ENCODE data around the gene SLC22A17. TPM values are rescaled to one million over a fixed set of nuclear protein-coding genes. Genes with fewer than 3 reads are reported as not detected.

SLC22A17 gene
- total and polyA plus RNA-seq, 2 of the 13 experiments (the other 11 are each of a cell fraction or from before 2014, with no cell fraction given): 0.95 to 1.1 TPM

DNA sequence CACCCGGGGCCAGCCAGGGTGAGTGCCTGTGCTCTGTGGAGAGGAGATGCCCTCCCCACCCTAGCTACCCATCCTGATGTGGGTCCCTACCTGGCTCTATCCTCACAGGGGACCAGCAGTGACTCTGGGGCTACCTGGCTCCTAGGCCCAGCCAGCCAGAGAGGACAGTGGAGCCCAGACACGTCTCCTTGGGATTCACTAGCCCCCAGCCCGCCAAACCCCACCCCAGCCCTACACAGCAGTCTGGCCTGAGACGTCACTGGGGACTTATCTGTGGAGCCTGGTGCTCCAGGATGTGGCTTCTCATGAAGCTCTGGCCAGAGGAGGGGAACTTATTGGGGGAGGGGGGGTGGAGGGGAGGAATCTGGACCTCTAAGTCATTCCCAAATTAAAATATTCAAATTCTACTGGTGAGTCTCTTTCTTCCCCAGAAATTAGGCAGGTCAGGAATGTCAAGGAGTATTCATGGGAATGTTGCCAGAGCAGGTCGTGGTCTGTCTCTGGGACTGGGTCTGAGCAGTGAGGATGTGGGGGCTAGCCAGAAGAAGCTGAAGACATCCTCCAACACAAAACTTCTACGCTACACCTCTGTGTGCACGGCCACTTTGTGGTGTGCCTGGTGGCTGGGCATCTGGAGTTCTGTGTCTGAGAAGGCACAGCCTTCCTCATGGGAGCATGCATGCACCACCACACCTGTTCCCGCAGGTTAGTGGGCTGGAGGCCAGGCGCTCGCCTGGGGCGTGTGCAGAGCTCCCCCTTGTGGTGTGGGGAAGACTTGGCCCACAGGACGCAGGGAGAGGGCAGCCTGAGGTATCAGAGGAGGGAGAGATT is 26.9 kb upstream of the SLC22A17 start (continued):
- TF ChIP-seq ZNF407 (CRISPR knock-in tag; IDR thresholded peaks at IDR 0.05; ENCODE audit: not compliant biosample characterization) (no peak), KAT2B (IDR thresholded peaks at IDR 0.05; ENCODE audit: borderline replicate concordance, low read depth, low read length) (no peak), ZNF781 (CRISPR knock-in tag; IDR thresholded peaks at IDR 0.05; ENCODE audit: borderline replicate concordance, not compliant biosample characterization) (no peak), MAF1 (CRISPR knock-in tag; IDR thresholded peaks at IDR 0.05; ENCODE audit: borderline replicate concordance) (no peak), ZNF839 (CRISPR knock-in tag; IDR thresholded peaks at IDR 0.05; ENCODE audit: borderline replicate concordance) (no peak; the same call in 1 of the 2 replicates), SP140L (CRISPR knock-in tag; IDR thresholded peaks at IDR 0.05; ENCODE audit: borderline replicate concordance) (no peak), HMGXB4 (CRISPR knock-in tag; IDR thresholded peaks at IDR 0.05; ENCODE audit: borderline replicate concordance in 1 of 2, low read depth in 1 of 2) (peak; percentile 81 to 84; a peak in 3 of 4 replicates), KLF15 (CRISPR knock-in tag; IDR thresholded peaks at IDR 0.05; ENCODE audit: borderline replicate concordance) (no peak), FLYWCH1 (CRISPR knock-in tag; IDR thresholded peaks at IDR 0.05) (no peak), ZNF883 (CRISPR knock-in tag; IDR thresholded peaks at IDR 0.05; ENCODE audit: not compliant biosample characterization) (peak; percentile 67), HNRNPH1 (optimal IDR thresholded peaks at IDR 0.05; ENCODE audit: low read depth, low read length) (no peak)
- TF ChIP-seq, protein P1, sequence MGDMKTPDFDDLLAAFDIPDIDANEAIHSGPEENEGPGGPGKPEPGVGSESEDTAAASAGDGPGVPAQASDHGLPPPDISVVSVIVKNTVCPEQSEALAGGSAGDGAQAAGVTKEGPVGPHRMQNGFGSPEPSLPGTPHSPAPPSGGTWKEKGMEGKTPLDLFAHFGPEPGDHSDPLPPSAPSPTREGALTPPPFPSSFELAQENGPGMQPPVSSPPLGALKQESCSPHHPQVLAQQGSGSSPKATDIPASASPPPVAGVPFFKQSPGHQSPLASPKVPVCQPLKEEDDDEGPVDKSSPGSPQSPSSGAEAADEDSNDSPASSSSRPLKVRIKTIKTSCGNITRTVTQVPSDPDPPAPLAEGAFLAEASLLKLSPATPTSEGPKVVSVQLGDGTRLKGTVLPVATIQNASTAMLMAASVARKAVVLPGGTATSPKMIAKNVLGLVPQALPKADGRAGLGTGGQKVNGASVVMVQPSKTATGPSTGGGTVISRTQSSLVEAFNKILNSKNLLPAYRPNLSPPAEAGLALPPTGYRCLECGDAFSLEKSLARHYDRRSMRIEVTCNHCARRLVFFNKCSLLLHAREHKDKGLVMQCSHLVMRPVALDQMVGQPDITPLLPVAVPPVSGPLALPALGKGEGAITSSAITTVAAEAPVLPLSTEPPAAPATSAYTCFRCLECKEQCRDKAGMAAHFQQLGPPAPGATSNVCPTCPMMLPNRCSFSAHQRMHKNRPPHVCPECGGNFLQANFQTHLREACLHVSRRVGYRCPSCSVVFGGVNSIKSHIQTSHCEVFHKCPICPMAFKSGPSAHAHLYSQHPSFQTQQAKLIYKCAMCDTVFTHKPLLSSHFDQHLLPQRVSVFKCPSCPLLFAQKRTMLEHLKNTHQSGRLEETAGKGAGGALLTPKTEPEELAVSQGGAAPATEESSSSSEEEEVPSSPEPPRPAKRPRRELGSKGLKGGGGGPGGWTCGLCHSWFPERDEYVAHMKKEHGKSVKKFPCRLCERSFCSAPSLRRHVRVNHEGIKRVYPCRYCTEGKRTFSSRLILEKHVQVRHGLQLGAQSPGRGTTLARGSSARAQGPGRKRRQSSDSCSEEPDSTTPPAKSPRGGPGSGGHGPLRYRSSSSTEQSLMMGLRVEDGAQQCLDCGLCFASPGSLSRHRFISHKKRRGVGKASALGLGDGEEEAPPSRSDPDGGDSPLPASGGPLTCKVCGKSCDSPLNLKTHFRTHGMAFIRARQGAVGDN (CRISPR knock-in tag; IDR thresholded peaks at IDR 0.05): peak; percentile 54
